ENCODE data around the gene DCXR.

The DCXR gene

DNA sequence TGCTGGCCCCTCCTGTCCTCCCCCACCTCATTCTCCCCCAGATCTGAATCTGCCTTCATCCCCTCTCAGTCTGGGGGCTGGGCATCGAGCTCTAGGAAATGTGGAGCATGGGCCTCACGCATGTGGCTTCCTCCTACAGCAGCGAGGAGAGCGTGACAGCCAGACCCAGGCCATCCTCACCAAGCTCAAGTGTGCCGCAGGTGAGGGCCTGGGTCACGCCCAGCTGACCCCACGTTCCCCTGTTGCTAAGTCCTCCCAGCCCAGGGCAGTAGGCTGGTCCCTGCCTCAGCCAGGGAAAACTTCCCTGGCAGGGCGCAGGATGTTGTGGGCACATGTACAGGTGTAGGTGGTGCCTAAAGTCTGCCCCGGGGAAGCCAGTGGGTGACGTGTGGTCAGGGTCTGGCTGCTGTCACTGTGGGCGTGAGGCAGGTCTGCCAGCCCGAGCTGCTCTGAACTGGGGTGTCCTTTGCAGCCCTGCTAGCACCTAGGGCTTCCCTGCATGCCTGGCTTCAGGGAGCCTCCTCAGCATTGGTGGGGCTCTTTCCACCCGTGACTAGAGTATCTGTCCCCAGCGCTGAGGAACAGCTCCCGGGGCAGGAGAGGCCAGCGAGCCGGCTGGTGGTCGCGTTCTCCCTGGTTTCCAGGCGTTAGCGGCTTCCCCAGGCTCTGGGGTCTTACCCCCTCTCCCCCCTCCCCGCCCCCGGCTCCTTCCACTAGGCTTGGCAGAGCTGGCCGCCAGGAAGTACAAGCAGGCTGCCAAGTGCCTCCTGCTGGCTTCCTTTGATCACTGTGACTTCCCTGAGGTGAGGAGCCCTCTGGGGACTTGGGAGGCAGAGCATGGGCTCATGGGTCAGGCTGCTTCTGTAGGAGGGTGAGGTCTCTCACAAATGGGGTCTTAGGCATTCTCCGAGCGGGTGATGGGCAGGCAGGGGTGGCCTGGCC, 17.8 kb upstream of the DCXR start:
- peaks cover 3 to 78% of the 10 kb centered on the region in 2 experiments; a peak in 2 of 3 replicates for H3K36me3 ChIP-seq (ENCODE audit: control insufficient read depth in 2 of 2, insufficient read depth in 1 of 2, low read length in 2 of 2)
- POLR2A ChIA-PET, result interaction anchor here (0.6 to 14.2 kb wide), 8 partner anchors 9 to 482 kb away, joined by 3 to 96 read pairs (median 4); partner anchors contain the start of genes CENPX, DCXR, LRRC45 and RAC3
- CTCF ChIA-PET, result interaction anchor here (1.3 to 1.7 kb wide), 2 partner anchors 17 to 25 kb away, joined by 5 to 9 read pairs; partner anchors contain the start of gene DCXR
- H3K27ac ChIP-seq (ENCODE audit: extremely low read depth, low read depth, low read length), result peak overlapping the region; percentile 37; the same call in 1 of the 2 replicates
- no peaks in the 10 kb centered on the region for H3K9me3 ChIP-seq (ENCODE audit: control insufficient read depth, insufficient read depth, low read depth, low read length)
- H3K4me3 ChIP-seq (ENCODE audit: low read depth, low read length), result no peak overlapping the region
- H3K4me1 ChIP-seq (ENCODE audit: control insufficient read depth, insufficient read depth, low read length), result peaks cover 7% of the 10 kb centered on the region
- no peak for TF ChIP-seq TRIM28 (IDR thresholded peaks at IDR 0.05; ENCODE audit: borderline replicate concordance, low read length)
- TF ChIP-seq FEZF1 (tag by site-specific recombination; IDR thresholded peaks at IDR 0.05), result 0 out of 2 replicates have a peak, but pooled peaks have one; percentile 11
- no peak for TF ChIP-seq ZNF311 (tag by site-specific recombination; IDR thresholded peaks at IDR 0.05; ENCODE audit: borderline replicate concordance)
- no peak for TF ChIP-seq ZNF76 (tag by site-specific recombination; IDR thresholded peaks at IDR 0.05; ENCODE audit: borderline replicate concordance, low read depth)
- no peak for TF ChIP-seq ZNF10 (tag by site-specific recombination; IDR thresholded peaks at IDR 0.05)
- TF ChIP-seq IKZF3 (tag by site-specific recombination; IDR thresholded peaks at IDR 0.05), result 0 out of 2 replicates have a peak, but pooled peaks have one; percentile 37
- TF ChIP-seq, protein P1, sequence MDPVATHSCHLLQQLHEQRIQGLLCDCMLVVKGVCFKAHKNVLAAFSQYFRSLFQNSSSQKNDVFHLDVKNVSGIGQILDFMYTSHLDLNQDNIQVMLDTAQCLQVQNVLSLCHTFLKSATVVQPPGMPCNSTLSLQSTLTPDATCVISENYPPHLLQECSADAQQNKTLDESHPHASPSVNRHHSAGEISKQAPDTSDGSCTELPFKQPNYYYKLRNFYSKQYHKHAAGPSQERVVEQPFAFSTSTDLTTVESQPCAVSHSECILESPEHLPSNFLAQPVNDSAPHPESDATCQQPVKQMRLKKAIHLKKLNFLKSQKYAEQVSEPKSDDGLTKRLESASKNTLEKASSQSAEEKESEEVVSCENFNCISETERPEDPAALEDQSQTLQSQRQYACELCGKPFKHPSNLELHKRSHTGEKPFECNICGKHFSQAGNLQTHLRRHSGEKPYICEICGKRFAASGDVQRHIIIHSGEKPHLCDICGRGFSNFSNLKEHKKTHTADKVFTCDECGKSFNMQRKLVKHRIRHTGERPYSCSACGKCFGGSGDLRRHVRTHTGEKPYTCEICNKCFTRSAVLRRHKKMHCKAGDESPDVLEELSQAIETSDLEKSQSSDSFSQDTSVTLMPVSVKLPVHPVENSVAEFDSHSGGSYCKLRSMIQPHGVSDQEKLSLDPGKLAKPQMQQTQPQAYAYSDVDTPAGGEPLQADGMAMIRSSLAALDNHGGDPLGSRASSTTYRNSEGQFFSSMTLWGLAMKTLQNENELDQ (tag by site-specific recombination; IDR thresholded peaks at IDR 0.05; ENCODE audit: low read depth), result no peak
- TF ChIP-seq ZNF521 (tag by site-specific recombination; IDR thresholded peaks at IDR 0.05), result no peak
- TF ChIP-seq ZNF391 (tag by site-specific recombination; IDR thresholded peaks at IDR 0.05; ENCODE audit: borderline replicate concordance, low read depth), result no peak
- TF ChIP-seq KLF1 (tag by site-specific recombination; IDR thresholded peaks at IDR 0.05), result no peak
- TF ChIP-seq ZNF157 (tag by site-specific recombination; IDR thresholded peaks at IDR 0.05), result no peak
- TF ChIP-seq ZNF626 (tag by site-specific recombination; IDR thresholded peaks at IDR 0.05), result no peak
- no peak for TF ChIP-seq ZNF776 (tag by site-specific recombination; IDR thresholded peaks at IDR 0.05; ENCODE audit: borderline replicate concordance)
- no peak for TF ChIP-seq YY2 (tag by site-specific recombination; IDR thresholded peaks at IDR 0.05)
- no peak for TF ChIP-seq ZNF571 (tag by site-specific recombination; IDR thresholded peaks at IDR 0.05)
- TF ChIP-seq, protein P2, sequence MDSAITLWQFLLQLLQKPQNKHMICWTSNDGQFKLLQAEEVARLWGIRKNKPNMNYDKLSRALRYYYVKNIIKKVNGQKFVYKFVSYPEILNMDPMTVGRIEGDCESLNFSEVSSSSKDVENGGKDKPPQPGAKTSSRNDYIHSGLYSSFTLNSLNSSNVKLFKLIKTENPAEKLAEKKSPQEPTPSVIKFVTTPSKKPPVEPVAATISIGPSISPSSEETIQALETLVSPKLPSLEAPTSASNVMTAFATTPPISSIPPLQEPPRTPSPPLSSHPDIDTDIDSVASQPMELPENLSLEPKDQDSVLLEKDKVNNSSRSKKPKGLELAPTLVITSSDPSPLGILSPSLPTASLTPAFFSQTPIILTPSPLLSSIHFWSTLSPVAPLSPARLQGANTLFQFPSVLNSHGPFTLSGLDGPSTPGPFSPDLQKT (IDR thresholded peaks at IDR 0.05; ENCODE audit: borderline replicate concordance, low read depth, low read length), result no peak
- TF ChIP-seq, protein P3, sequence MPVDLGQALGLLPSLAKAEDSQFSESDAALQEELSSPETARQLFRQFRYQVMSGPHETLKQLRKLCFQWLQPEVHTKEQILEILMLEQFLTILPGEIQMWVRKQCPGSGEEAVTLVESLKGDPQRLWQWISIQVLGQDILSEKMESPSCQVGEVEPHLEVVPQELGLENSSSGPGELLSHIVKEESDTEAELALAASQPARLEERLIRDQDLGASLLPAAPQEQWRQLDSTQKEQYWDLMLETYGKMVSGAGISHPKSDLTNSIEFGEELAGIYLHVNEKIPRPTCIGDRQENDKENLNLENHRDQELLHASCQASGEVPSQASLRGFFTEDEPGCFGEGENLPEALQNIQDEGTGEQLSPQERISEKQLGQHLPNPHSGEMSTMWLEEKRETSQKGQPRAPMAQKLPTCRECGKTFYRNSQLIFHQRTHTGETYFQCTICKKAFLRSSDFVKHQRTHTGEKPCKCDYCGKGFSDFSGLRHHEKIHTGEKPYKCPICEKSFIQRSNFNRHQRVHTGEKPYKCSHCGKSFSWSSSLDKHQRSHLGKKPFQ (tag by site-specific recombination; IDR thresholded peaks at IDR 0.05), result no peak
- TF ChIP-seq ZSCAN16 (tag by site-specific recombination; IDR thresholded peaks at IDR 0.05), result no peak
- TF ChIP-seq ZNF266 (tag by site-specific recombination; IDR thresholded peaks at IDR 0.05; ENCODE audit: low read depth), result no peak
- TF ChIP-seq GFI1B (tag by site-specific recombination; IDR thresholded peaks at IDR 0.05), result no peak
- TF ChIP-seq SALL2 (tag by site-specific recombination; IDR thresholded peaks at IDR 0.05; ENCODE audit: borderline replicate concordance), result no peak
- TF ChIP-seq, protein P4, sequence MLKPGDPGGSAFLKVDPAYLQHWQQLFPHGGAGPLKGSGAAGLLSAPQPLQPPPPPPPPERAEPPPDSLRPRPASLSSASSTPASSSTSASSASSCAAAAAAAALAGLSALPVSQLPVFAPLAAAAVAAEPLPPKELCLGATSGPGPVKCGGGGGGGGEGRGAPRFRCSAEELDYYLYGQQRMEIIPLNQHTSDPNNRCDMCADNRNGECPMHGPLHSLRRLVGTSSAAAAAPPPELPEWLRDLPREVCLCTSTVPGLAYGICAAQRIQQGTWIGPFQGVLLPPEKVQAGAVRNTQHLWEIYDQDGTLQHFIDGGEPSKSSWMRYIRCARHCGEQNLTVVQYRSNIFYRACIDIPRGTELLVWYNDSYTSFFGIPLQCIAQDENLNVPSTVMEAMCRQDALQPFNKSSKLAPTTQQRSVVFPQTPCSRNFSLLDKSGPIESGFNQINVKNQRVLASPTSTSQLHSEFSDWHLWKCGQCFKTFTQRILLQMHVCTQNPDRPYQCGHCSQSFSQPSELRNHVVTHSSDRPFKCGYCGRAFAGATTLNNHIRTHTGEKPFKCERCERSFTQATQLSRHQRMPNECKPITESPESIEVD (tag by site-specific recombination; IDR thresholded peaks at IDR 0.05), result no peak
- TF ChIP-seq ZNF169 (tag by site-specific recombination; IDR thresholded peaks at IDR 0.05), result no peak
- no peak for TF ChIP-seq ZNF350 (tag by site-specific recombination; IDR thresholded peaks at IDR 0.05)
- no peak for TF ChIP-seq ZNF549 (tag by site-specific recombination; IDR thresholded peaks at IDR 0.05)
- TF ChIP-seq, protein P5, sequence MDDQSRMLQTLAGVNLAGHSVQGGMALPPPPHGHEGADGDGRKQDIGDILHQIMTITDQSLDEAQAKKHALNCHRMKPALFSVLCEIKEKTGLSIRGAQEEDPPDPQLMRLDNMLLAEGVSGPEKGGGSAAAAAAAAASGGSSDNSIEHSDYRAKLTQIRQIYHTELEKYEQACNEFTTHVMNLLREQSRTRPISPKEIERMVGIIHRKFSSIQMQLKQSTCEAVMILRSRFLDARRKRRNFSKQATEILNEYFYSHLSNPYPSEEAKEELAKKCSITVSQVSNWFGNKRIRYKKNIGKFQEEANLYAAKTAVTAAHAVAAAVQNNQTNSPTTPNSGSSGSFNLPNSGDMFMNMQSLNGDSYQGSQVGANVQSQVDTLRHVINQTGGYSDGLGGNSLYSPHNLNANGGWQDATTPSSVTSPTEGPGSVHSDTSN (CRISPR knock-in tag; IDR thresholded peaks at IDR 0.05), result peak; percentile 33; the same call in 1 of the 2 replicates
- TF ChIP-seq RBAK (tag by site-specific recombination; IDR thresholded peaks at IDR 0.05), result no peak
- TF ChIP-seq, protein P6, sequence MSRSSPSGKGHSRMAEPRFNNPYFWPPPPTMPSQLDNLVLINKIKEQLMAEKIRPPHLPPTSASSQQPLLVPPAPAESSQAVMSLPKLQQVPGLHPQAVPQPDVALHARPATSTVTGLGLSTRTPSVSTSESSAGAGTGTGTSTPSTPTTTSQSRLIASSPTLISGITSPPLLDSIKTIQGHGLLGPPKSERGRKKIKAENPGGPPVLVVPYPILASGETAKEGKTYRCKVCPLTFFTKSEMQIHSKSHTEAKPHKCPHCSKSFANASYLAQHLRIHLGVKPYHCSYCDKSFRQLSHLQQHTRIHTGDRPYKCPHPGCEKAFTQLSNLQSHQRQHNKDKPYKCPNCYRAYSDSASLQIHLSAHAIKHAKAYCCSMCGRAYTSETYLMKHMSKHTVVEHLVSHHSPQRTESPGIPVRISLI (tag by site-specific recombination; IDR thresholded peaks at IDR 0.05), result no peak
